ENCODE measurements around the gene PPM1J. TPM values are rescaled to one million over a fixed set of nuclear protein-coding genes. Genes with fewer than 3 reads are reported as not detected.

The PPM1J gene
- total RNA-seq, 1 experiment from 2014 or later = 0.69 TPM

Other genes starting within 250 kb of the PPM1J start
- gene WNT2B, start 206.4 kb downstream of the PPM1J start, total RNA-seq (2014; rRNA removed; shearing (Covaris generic)) = 0.98 and 1.5 TPM in 2 replicates
- 20.5 and 22.3 TPM in 2 replicates for gene ST7L, start 96.2 kb downstream of the PPM1J start, total RNA-seq (2014; rRNA removed; shearing (Covaris generic))
- 137 and 154 TPM in 2 replicates for gene CAPZA1, start 95.5 kb downstream of the PPM1J start, total RNA-seq (2014; rRNA removed; shearing (Covaris generic))
- gene MOV10, start 40.7 kb downstream of the PPM1J start, total RNA-seq (2014; rRNA removed; shearing (Covaris generic)) = 25.8 and 29.5 TPM in 2 replicates
- gene RHOC, start 8.2 kb downstream of the PPM1J start, total RNA-seq (2014; rRNA removed; shearing (Covaris generic)) = 76.9 and 96.3 TPM in 2 replicates
- gene SLC16A1, start 240.9 kb upstream of the PPM1J start, total RNA-seq (2014; rRNA removed; shearing (Covaris generic)) = 80.3 and 91.5 TPM in 2 replicates

Data from NCI-H460 (cell line).